HepG2 (cell line): ENCODE results near the gene PTPRF. TPM values are rescaled to one million over a fixed set of nuclear protein-coding genes. Genes with fewer than 3 reads are reported as not detected.

Experiments used
- ARID4A ChIP-seq: sonication (generic); formaldehyde crosslinking; IDR thresholded peaks from 2 replicates; pipeline ENCODE4 v1.5.0; 2020; ENCODE audit warnings: mild to moderate bottlenecking, missing genetic modification reagents, borderline replicate concordance
- ESRRA ChIP-seq: sonication (generic); formaldehyde crosslinking; IDR thresholded peaks from 2 replicates; pipeline ENCODE4 v1.5.1; 2020; ENCODE audit warnings: mild to moderate bottlenecking, low read depth, missing genetic modification reagents
- FUBP1 ChIP-seq: sonication (generic); formaldehyde crosslinking; IDR thresholded peaks from 2 replicates; pipeline ENCODE4 v1.5.1; 2020; ENCODE audit warnings: missing genetic modification reagents, mild to moderate bottlenecking, borderline replicate concordance
- IKZF4 ChIP-seq: sonication (generic); formaldehyde crosslinking; IDR thresholded peaks from 2 replicates; pipeline ENCODE4 v1.5.1; 2020; ENCODE audit warnings: borderline replicate concordance, mild to moderate bottlenecking, low read depth, missing genetic modification reagents; ENCODE audit errors: not compliant biosample characterization
- MLX ChIP-seq: IDR thresholded peaks from 2 replicates; pipeline ENCODE4 v1.6.1; 2016
- MTA1 ChIP-seq: sonication (generic); formaldehyde crosslinking; IDR thresholded peaks from 2 replicates; pipeline ENCODE4 v1.4.0; 2020; ENCODE audit warnings: missing genetic modification reagents, mild to moderate bottlenecking, borderline replicate concordance
- MTF2 ChIP-seq: sonication (generic); formaldehyde crosslinking; IDR thresholded peaks from 2 replicates; pipeline ENCODE4 v1.5.0; 2020; ENCODE audit warnings: missing genetic modification reagents, borderline replicate concordance
- MXD4 ChIP-seq: IDR thresholded peaks from 2 replicates; pipeline ENCODE4 v1.6.1; 2016; ENCODE audit warnings: mild to moderate bottlenecking, missing biosample characterization, missing genetic modification reagents
- NFE2L2 ChIP-seq: fragments of 150-350 bp; IDR thresholded peaks from 2 replicates; pipeline ENCODE4 v1.6.1; 2014; ENCODE audit warnings: low read length
- NFRKB ChIP-seq: fragments of 450-650 bp; IDR thresholded peaks from 2 replicates; pipeline ENCODE4 v1.6.1; 2017
- NFYB ChIP-seq: sonication (generic); formaldehyde crosslinking; IDR thresholded peaks from 2 replicates; pipeline ENCODE4 v1.4.0; 2020; ENCODE audit warnings: missing genetic modification reagents
- SIX1 ChIP-seq: sonication (generic); formaldehyde crosslinking; IDR thresholded peaks from 2 replicates; pipeline ENCODE4 v1.4.0; 2020; ENCODE audit warnings: missing genetic modification reagents, borderline replicate concordance
- SKI ChIP-seq: fragments of 450-650 bp; IDR thresholded peaks from one replicate; pipeline ENCODE4 v1.6.1; 2018; ENCODE audit warnings: mild to moderate bottlenecking; ENCODE audit not compliant: partially characterized antibody
- TFE3 ChIP-seq: IDR thresholded peaks from 2 replicates; pipeline ENCODE4 v1.6.1; 2016
- TSC22D2 ChIP-seq: sonication (generic); formaldehyde crosslinking; IDR thresholded peaks from 2 replicates; pipeline ENCODE4 v1.5.1; 2020; ENCODE audit warnings: missing genetic modification reagents, mild to moderate bottlenecking, borderline replicate concordance
- ZMYM4 ChIP-seq: sonication (generic); formaldehyde crosslinking; IDR thresholded peaks from 2 replicates; pipeline ENCODE4 v1.8.1; 2023; ENCODE audit warnings: mild to moderate bottlenecking, missing genetic modification reagents
- ZNF616 ChIP-seq: sonication (generic); formaldehyde crosslinking; IDR thresholded peaks from 2 replicates; pipeline ENCODE4 v1.5.0; 2020; ENCODE audit warnings: low read depth, mild to moderate bottlenecking, missing genetic modification reagents
- ZNF710 ChIP-seq: sonication (generic); formaldehyde crosslinking; IDR thresholded peaks from 2 replicates; pipeline ENCODE4 v1.5.0; 2020; ENCODE audit warnings: mild to moderate bottlenecking, missing genetic modification reagents, borderline replicate concordance
- ZNF746 ChIP-seq: sonication (generic); formaldehyde crosslinking; IDR thresholded peaks from 2 replicates; pipeline ENCODE4 v1.8.0; 2022; ENCODE audit warnings: mild to moderate bottlenecking, missing genetic modification reagents
- polyA plus RNA-seq, 8 experiments: library from polyadenylated mRNA; depleted of rRNA in 3 of 8; stranded (reverse) in 7 of 8; unstranded in 1 of 8; fragments of >200 nt; fragmentation: Illumina TruSeq in 4 of 8; extraction: Trizol in 4 of 8; gene quantifications; 2 replicates each; pipeline versions ENCODE4 v1.2.1 to v1.2.3, GENCODE V29; 2011 to 2016; ENCODE audit warnings: low read depth in 4 of 8, missing spikeins in 1 of 8, mixed read lengths in 1 of 8; ENCODE audit not compliant: insufficient read depth in 1 of 8
- total RNA-seq, 5 experiments: library from RNA; depleted of rRNA; stranded (reverse); fragments of >200 nt; fragmentation: Illumina TruSeq; extraction: Trizol; gene quantifications; 2 replicates each; pipeline ENCODE4 v1.2.3, GENCODE V29; 2016; ENCODE audit warnings: low read depth in 1 of 5

Gene PTPRF
- total and polyA plus RNA-seq, 2 of the 13 experiments (the other 11 are each of a cell fraction or from before 2014, with no cell fraction given) = 55.9 to 167 TPM

GRCh38 chr1:43522776-43523480 is 7.8 kb upstream of the PTPRF start (continued):
- TF ChIP-seq ZNF710 (CRISPR knock-in tag) = no peak
- no peak for TF ChIP-seq ZMYM4
- TF ChIP-seq NFE2L2 = no peak
- TF ChIP-seq TFE3 (CRISPR knock-in tag) = peak; percentile 48; the same call in 1 of the 2 replicates
- no peak for TF ChIP-seq SKI
- no peak for TF ChIP-seq IKZF4 (CRISPR knock-in tag)
- TF ChIP-seq MLX (CRISPR knock-in tag) = 0 out of 2 replicates have a peak, but pooled peaks have one; percentile 25
- no peak for TF ChIP-seq MXD4 (CRISPR knock-in tag)
- no peak for TF ChIP-seq ESRRA
- no peak for TF ChIP-seq ZNF616
- no peak for TF ChIP-seq NFYB
- TF ChIP-seq MTA1 (CRISPR knock-in tag) = no peak
- TF ChIP-seq ARID4A (CRISPR knock-in tag) = no peak
- no peak for TF ChIP-seq NFRKB
- TF ChIP-seq FUBP1 (CRISPR knock-in tag) = no peak
- TF ChIP-seq TSC22D2 (CRISPR knock-in tag) = no peak
- no peak for TF ChIP-seq SIX1
- no peak for TF ChIP-seq MTF2 (CRISPR knock-in tag)
- TF ChIP-seq ZNF746 (CRISPR knock-in tag) = no peak
